ENCODE results near the gene COPG1. TPM values are rescaled to one million over a fixed set of nuclear protein-coding genes. Genes with fewer than 3 reads are reported as not detected.
A peak's percentile ranks its signal among the peaks of the same experiment; 100 is the strongest.

The COPG1 gene
- total and polyA plus RNA-seq, 9 of the 15 experiments (the other 6 are each of a cell fraction or from before 2014, with no cell fraction given) = 40.3 to 105 (median 62.4) TPM

DNA sequence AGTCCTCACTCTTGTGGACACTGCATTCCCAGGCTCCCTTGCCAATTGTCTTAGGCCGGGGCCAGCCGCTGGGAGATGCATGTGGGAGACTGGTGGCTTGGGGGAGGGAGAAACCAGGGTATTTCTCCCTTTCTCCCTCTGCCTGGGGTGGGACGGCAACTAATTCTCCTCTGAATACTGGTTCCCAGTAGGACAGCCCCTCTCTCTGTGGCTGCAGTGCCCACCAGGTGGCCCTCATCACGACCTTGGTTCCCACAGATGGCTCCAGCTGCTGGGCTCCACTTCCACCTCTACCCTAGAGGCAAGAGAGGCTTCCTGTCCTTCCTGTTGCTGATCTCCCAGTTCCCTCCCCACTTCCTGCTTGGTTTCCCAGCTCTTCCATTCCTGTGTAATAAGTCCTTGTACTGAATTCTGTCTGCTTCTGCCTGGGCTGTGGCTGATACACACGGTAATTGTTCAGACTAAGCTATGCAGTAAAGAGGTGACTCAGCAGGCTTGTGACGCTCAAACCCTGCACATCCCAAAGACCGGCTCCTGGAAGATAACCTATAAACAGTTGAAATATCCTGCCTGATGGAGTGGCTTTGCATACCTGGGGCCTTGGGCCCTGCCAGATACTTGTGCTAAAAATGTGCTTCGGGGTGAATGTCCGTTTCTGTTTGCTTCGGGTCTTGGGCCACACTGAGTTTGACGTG is 20.4 kb upstream of the COPG1 start (continued):
- TF ChIP-seq, protein P1, sequence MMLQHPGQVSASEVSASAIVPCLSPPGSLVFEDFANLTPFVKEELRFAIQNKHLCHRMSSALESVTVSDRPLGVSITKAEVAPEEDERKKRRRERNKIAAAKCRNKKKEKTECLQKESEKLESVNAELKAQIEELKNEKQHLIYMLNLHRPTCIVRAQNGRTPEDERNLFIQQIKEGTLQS (IDR thresholded peaks at IDR 0.05) = peak; percentile 45; the same call in 1 of the 2 replicates
- TF ChIP-seq, protein P1 (CRISPR knock-in tag; conservative IDR thresholded peaks at IDR 0.05) = no peak
- TF ChIP-seq, protein P2, sequence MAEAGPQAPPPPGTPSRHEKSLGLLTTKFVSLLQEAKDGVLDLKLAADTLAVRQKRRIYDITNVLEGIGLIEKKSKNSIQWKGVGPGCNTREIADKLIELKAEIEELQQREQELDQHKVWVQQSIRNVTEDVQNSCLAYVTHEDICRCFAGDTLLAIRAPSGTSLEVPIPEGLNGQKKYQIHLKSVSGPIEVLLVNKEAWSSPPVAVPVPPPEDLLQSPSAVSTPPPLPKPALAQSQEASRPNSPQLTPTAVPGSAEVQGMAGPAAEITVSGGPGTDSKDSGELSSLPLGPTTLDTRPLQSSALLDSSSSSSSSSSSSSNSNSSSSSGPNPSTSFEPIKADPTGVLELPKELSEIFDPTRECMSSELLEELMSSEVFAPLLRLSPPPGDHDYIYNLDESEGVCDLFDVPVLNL (CRISPR knock-in tag; IDR thresholded peaks at IDR 0.05; ENCODE audit: low read depth) = no peak
- TF ChIP-seq NCOA4 (IDR thresholded peaks at IDR 0.05; ENCODE audit: partially characterized antibody) (no peak), NBN (IDR thresholded peaks at IDR 0.05; ENCODE audit: low read depth) (0 out of 2 replicates have a peak, but pooled peaks have one; percentile 46), MAFK (IDR thresholded peaks at IDR 0.05; ENCODE audit: low read length) (peak; percentile 58), NEUROD1 (IDR thresholded peaks at IDR 0.05; ENCODE audit: borderline replicate concordance, low read depth, low read length, partially characterized antibody) (no peak), GTF2F1 (IDR thresholded peaks at IDR 0.05; ENCODE audit: low read depth, low read length) (no peak), ZNF316 (IDR thresholded peaks at IDR 0.05) (peak; percentile 94), NR2C2 (CRISPR knock-in tag; IDR thresholded peaks at IDR 0.05) (no peak), NR2C2 (tag; IDR thresholded peaks at IDR 0.05) (peak; percentile 41; the same call in 1 of the 2 replicates), MAFG (tag; conservative IDR thresholded peaks at IDR 0.05) (peak; percentile 82), TCFL5 (CRISPR knock-in tag; conservative IDR thresholded peaks at IDR 0.05) (no peak), NRF1 (conservative IDR thresholded peaks at IDR 0.05 in 1 of 2, IDR thresholded peaks at IDR 0.05 in 1 of 2) (peak; percentile 44 to 62), FOSL1 (tag; conservative IDR thresholded peaks at IDR 0.05) (peak; percentile 58)
- TF ChIP-seq, protein P3, sequence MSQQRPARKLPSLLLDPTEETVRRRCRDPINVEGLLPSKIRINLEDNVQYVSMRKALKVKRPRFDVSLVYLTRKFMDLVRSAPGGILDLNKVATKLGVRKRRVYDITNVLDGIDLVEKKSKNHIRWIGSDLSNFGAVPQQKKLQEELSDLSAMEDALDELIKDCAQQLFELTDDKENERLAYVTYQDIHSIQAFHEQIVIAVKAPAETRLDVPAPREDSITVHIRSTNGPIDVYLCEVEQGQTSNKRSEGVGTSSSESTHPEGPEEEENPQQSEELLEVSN (IDR thresholded peaks at IDR 0.05; ENCODE audit: borderline replicate concordance in 1 of 2, extremely low read depth in 1 of 2, insufficient read depth in 1 of 2, insufficient read length in 1 of 2, low read depth in 1 of 2, low read length in 1 of 2, poor library complexity in 1 of 2, severe bottlenecking in 1 of 2) = peak in 1 of 2 experiments; percentile 4

Data from K562 (cell line).